DMS153 treated with DMSO at 0.1 percent for 48 hours (cell line): ENCODE measurements around the gene MXRA8.
"Not testable (repeated sequence)": the region's sequence is repeated elsewhere in the genome, so short reads cannot be mapped to it uniquely, and the experiment has no call there.

ENCODE experiments used
- DNase-seq: peaks from one replicate; lab custom pipeline; 2025; ENCODE audit not compliant: unreplicated experiment; lab: John Stamatoyannopoulos, UW

Gene MXRA8

GRCh38 chr1:1358433-1359271 lies at the start of gene MXRA8:
Gene MXRA8, minus strand, starts transcription at chr1:1358555. Its CDS starts 51 bp downstream, at chr1:1358504.
- DNase-seq: no peak

GRCh38 chr1:1407636-1408318 lies 49.4 kb upstream of the MXRA8 start:
- no peak for DNase-seq

GRCh38 chr1:1406821-1407635 lies 48.7 kb upstream of the MXRA8 start, which contains the start of gene MRPL20:
Gene MRPL20, minus strand, starts transcription at chr1:1407293. Its CDS starts 76 bp downstream, at chr1:1407217.
- DNase-seq: peak; percentile 91

GRCh38 chr1:1406101-1406820 lies 47.9 kb upstream of the MXRA8 start:
- no peak for DNase-seq

GRCh38 chr1:1403653-1404052 lies 45.3 kb upstream of the MXRA8 start:
- no peak for DNase-seq

- DNase-seq: not testable (repeated sequence)
Observed at GRCh38 chr1:1402901-1403392, 44.6 kb upstream of the MXRA8 start.

- no peak for DNase-seq
Observed at GRCh38 chr1:1402072-1402900, 43.9 kb upstream of the MXRA8 start.

- no peak for DNase-seq
Observed at GRCh38 chr1:1401457-1402010, 43.2 kb upstream of the MXRA8 start.

- no peak for DNase-seq
Observed at GRCh38 chr1:1400576-1401456, 42.5 kb upstream of the MXRA8 start.

GRCh38 chr1:1399872-1400575 lies 41.7 kb upstream of the MXRA8 start:
- DNase-seq: no peak

- peak; percentile 100 for DNase-seq
Observed at GRCh38 chr1:1399187-1399871, 41.0 kb upstream of the MXRA8 start, which contains the start of gene CCNL2. Gene CCNL2, minus strand, starts transcription at chr1:1399335. Its CDS starts 29 bp downstream, at chr1:1399306.

- DNase-seq: no peak
Observed at GRCh38 chr1:1398677-1399186, 40.4 kb upstream of the MXRA8 start.

GRCh38 chr1:1397839-1398523 lies 39.6 kb upstream of the MXRA8 start:
- DNase-seq: no peak

GRCh38 chr1:1395166-1395565 lies 36.8 kb upstream of the MXRA8 start:
- DNase-seq: no peak

- no peak for DNase-seq
Observed at GRCh38 chr1:1394116-1394515, 35.8 kb upstream of the MXRA8 start.

- no peak for DNase-seq
Observed at GRCh38 chr1:1393428-1393827, 35.1 kb upstream of the MXRA8 start.
